ENCODE data around the gene MAP2K2. TPM values are rescaled to one million over a fixed set of nuclear protein-coding genes. Genes with fewer than 3 reads are reported as not detected.
A peak's percentile ranks its signal among the peaks of the same experiment; 100 is the strongest.

MAP2K2 gene
- total and polyA plus RNA-seq, 4 donors: 63.6 to 181 (median 133) TPM

- DNase-seq (no peak), ATAC-seq (ENCODE audit: insufficient read depth, low FRiP score) (no peak)
- Histone ChIP-seq H3K27me3 (ENCODE audit: control insufficient read depth in 3 of 3, insufficient read depth in 3 of 3, low read length in 2 of 3) (no peaks in the 10 kb centered on the region), H3K36me3 (ENCODE audit: control insufficient read depth in 4 of 4, insufficient read depth in 4 of 4, low read length in 4 of 4) (peaks cover 0 to 69% (median 21%) of the 10 kb centered on the region in 4 donors), H3K4me1 (ENCODE audit: control insufficient read depth in 5 of 5, insufficient read depth in 5 of 5, low read length in 5 of 5) (peaks cover 0 to 9% (median 0%) of the 10 kb centered on the region in 5 donors), H3K4me3 (no peak overlapping the region), H3K27ac (ENCODE audit: low read depth in 1 of 2, low read length in 1 of 2) (no peak overlapping the region), H3K9me3 (ENCODE audit: control insufficient read depth in 4 of 4, insufficient read depth in 3 of 4, low read length in 3 of 4) (no peaks in the 10 kb centered on the region), H3K9ac (ENCODE audit: insufficient read depth in 1 of 2, low read length in 2 of 2) (no peak overlapping the region)
- TF ChIP-seq CTCF (IDR thresholded peaks at IDR 0.05; ENCODE audit: control extremely low read depth, extremely low read depth): no peak
- WGBS, 2 donors: 93 to 98% methylated on average over 11 to 17 of the region's 17 CpGs
Measured at GRCh38 chr19:4112367-4112766, 11.6 kb downstream of the MAP2K2 start.

- ATAC-seq (ENCODE audit: insufficient read depth, low FRiP score) (no peak), DNase-seq (no peak)
- Histone ChIP-seq H3K27ac (ENCODE audit: low read depth in 1 of 2, low read length in 1 of 2) (no peak overlapping the region), H3K36me3 (ENCODE audit: control insufficient read depth in 4 of 4, insufficient read depth in 4 of 4, low read length in 4 of 4) (peaks cover 0 to 64% (median 22%) of the 10 kb centered on the region in 4 donors), H3K4me3 (no peak overlapping the region), H3K27me3 (ENCODE audit: control insufficient read depth in 3 of 3, insufficient read depth in 3 of 3, low read length in 2 of 3) (no peaks in the 10 kb centered on the region), H3K4me1 (ENCODE audit: control insufficient read depth in 5 of 5, insufficient read depth in 5 of 5, low read length in 5 of 5) (peaks cover 0 to 9% (median 0%) of the 10 kb centered on the region in 5 donors), H3K9ac (ENCODE audit: insufficient read depth in 1 of 2, low read length in 2 of 2) (no peak overlapping the region), H3K9me3 (ENCODE audit: control insufficient read depth in 4 of 4, insufficient read depth in 3 of 4, low read length in 3 of 4) (no peaks in the 10 kb centered on the region)
- 92 to 94% methylated on average over 6 of the region's 6 CpGs for WGBS, 2 donors
- no peak for TF ChIP-seq CTCF (IDR thresholded peaks at IDR 0.05; ENCODE audit: control extremely low read depth, extremely low read depth)
Measured at GRCh38 chr19:4109626-4109945, 14.3 kb downstream of the MAP2K2 start.

GRCh38 chr19:4108767-4109625 lies 14.9 kb downstream of the MAP2K2 start:
- H3K9ac ChIP-seq (ENCODE audit: insufficient read depth in 1 of 2, low read length in 2 of 2): no peak overlapping the region

More at GRCh38 chr19:4108767-4109625, 14.9 kb downstream of the MAP2K2 start:
- ATAC-seq (ENCODE audit: insufficient read depth, low FRiP score) (no peak), DNase-seq (no peak)
- Histone ChIP-seq H3K27me3 (ENCODE audit: control insufficient read depth in 3 of 3, insufficient read depth in 3 of 3, low read length in 2 of 3) (no peaks in the 10 kb centered on the region), H3K36me3 (ENCODE audit: control insufficient read depth in 4 of 4, insufficient read depth in 4 of 4, low read length in 4 of 4) (peaks cover 0 to 59% (median 20%) of the 10 kb centered on the region in 4 donors), H3K9me3 (ENCODE audit: control insufficient read depth in 4 of 4, insufficient read depth in 3 of 4, low read length in 3 of 4) (no peaks in the 10 kb centered on the region), H3K27ac (ENCODE audit: low read depth in 1 of 2, low read length in 1 of 2) (peak overlapping the region in 1 of 2 donors; percentile 28), H3K4me1 (ENCODE audit: control insufficient read depth in 5 of 5, insufficient read depth in 5 of 5, low read length in 5 of 5) (peaks cover 0 to 9% (median 0%) of the 10 kb centered on the region in 5 donors), H3K4me3 (no peak overlapping the region)
- 38 to 69% methylated on average over 35 of the region's 35 CpGs for WGBS, 2 donors
- no peak for TF ChIP-seq CTCF (IDR thresholded peaks at IDR 0.05; ENCODE audit: control extremely low read depth, extremely low read depth)
